ENCODE results near the gene SGSM1.

SGSM1 gene

GRCh38 chr22:24845041-24845898 lies 39.3 kb downstream of the SGSM1 start:
- DNase-seq: peak; percentile 8
- Histone ChIP-seq H3K4ac (ENCODE audit: low read depth in 1 of 2, low read length in 2 of 2) (no peak overlapping the region), H4K91ac (ENCODE audit: low read length) (no peak overlapping the region), H3K4me3 (ENCODE audit: insufficient read depth in 1 of 2, low read depth in 1 of 2, low read length in 2 of 2) (no peak overlapping the region), H2BK15ac (ENCODE audit: low read depth, poor library complexity, severe bottlenecking) (no peak overlapping the region), H2AFZ (ENCODE audit: low read depth, low read length) (no peak overlapping the region), H3K18ac (ENCODE audit: low read depth in 1 of 2, low read length in 2 of 2) (no peak overlapping the region), H3K23ac (ENCODE audit: low read length in 2 of 2) (no peak overlapping the region), H3K4me1 (ENCODE audit: control insufficient read depth, insufficient read depth, low read depth, low read length) (peaks cover 1% of the 10 kb centered on the region), H4K8ac (ENCODE audit: low read length) (no peak overlapping the region), H2BK120ac (ENCODE audit: low read depth, low read length) (no peak overlapping the region), H3K79me1 (replicated peaks; ENCODE audit: low read length, poor library complexity, severe bottlenecking) (no peaks in the 10 kb centered on the region), H3K27me3 (ENCODE audit: control insufficient read depth in 1 of 2, insufficient read depth in 1 of 2, low read length in 2 of 2) (peaks cover 0 to 11% of the 10 kb centered on the region in 2 experiments), H3K9ac (ENCODE audit: low read length) (no peak overlapping the region), H2BK5ac (ENCODE audit: low read depth, low read length, poor library complexity, severe bottlenecking) (no peak overlapping the region), H3K36me3 (ENCODE audit: control insufficient read depth in 1 of 2, insufficient read depth in 2 of 2, low read depth in 1 of 2, low read length in 2 of 2) (no peaks in the 10 kb centered on the region), H3K14ac (ENCODE audit: low read length in 2 of 2) (no peak overlapping the region), H2BK12ac (ENCODE audit: low read length in 2 of 2) (no peak overlapping the region), H3K27ac (ENCODE audit: low read length, poor library complexity, severe bottlenecking) (no peak overlapping the region), H3K4me2 (ENCODE audit: low read length, poor library complexity, severe bottlenecking) (no peak overlapping the region), H2AK5ac (ENCODE audit: low read length, severe bottlenecking) (no peak overlapping the region), H3K9me3 (ENCODE audit: control insufficient read depth, low read length) (no peaks in the 10 kb centered on the region)
- 66% methylated on average over 12 of the region's 13 CpGs for WGBS

DNA sequence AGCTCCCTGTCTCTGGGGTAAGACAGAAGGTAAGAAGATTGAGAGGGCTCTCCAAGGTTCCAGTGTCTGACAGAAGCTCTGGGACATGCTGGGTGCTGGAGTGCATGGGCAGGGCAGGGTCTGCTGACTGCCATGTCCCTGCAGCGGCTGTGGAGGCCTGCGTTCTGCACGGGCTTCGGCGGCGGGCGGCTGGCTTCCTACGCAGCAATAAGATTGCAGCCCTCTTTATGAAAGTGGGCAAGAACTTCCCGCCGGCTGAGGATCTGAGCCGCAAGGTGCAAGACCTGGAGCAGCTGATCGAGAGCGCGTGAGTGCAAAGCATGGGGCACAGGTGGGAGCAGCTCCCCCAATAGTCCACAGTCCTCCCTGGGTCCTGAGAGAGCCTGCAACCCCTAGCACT lies 41.5 kb downstream of the SGSM1 start:
- Histone ChIP-seq H3K4me3 (ENCODE audit: insufficient read depth in 1 of 2, low read depth in 1 of 2, low read length in 2 of 2) (no peak overlapping the region), H2BK12ac (ENCODE audit: low read length in 2 of 2) (no peak overlapping the region), H3K9ac (ENCODE audit: low read length) (no peak overlapping the region), H3K4me1 (ENCODE audit: control insufficient read depth, insufficient read depth, low read depth, low read length) (peaks cover 1% of the 10 kb centered on the region), H3K18ac (ENCODE audit: low read depth in 1 of 2, low read length in 2 of 2) (no peak overlapping the region), H3K36me3 (ENCODE audit: control insufficient read depth in 1 of 2, insufficient read depth in 2 of 2, low read depth in 1 of 2, low read length in 2 of 2) (no peaks in the 10 kb centered on the region), H2BK5ac (ENCODE audit: low read depth, low read length, poor library complexity, severe bottlenecking) (no peak overlapping the region), H3K4me2 (ENCODE audit: low read length, poor library complexity, severe bottlenecking) (no peak overlapping the region), H2AK5ac (ENCODE audit: low read length, severe bottlenecking) (no peak overlapping the region), H4K91ac (ENCODE audit: low read length) (no peak overlapping the region), H2BK15ac (ENCODE audit: low read depth, poor library complexity, severe bottlenecking) (no peak overlapping the region), H3K27me3 (ENCODE audit: control insufficient read depth in 1 of 2, insufficient read depth in 1 of 2, low read length in 2 of 2) (peaks cover 0 to 10% of the 10 kb centered on the region in 2 experiments), H4K8ac (ENCODE audit: low read length) (no peak overlapping the region), H2AFZ (ENCODE audit: low read depth, low read length) (no peak overlapping the region), H3K79me1 (replicated peaks; ENCODE audit: low read length, poor library complexity, severe bottlenecking) (no peaks in the 10 kb centered on the region), H3K4ac (ENCODE audit: low read depth in 1 of 2, low read length in 2 of 2) (no peak overlapping the region), H3K27ac (ENCODE audit: low read length, poor library complexity, severe bottlenecking) (no peak overlapping the region), H2BK120ac (ENCODE audit: low read depth, low read length) (no peak overlapping the region), H3K23ac (ENCODE audit: low read length in 2 of 2) (no peak overlapping the region), H3K14ac (ENCODE audit: low read length in 2 of 2) (no peak overlapping the region), H3K9me3 (ENCODE audit: control insufficient read depth, low read length) (no peaks in the 10 kb centered on the region)
- DNase-seq: no peak
- 95% methylated on average over 14 of the region's 14 CpGs for WGBS

DNA sequence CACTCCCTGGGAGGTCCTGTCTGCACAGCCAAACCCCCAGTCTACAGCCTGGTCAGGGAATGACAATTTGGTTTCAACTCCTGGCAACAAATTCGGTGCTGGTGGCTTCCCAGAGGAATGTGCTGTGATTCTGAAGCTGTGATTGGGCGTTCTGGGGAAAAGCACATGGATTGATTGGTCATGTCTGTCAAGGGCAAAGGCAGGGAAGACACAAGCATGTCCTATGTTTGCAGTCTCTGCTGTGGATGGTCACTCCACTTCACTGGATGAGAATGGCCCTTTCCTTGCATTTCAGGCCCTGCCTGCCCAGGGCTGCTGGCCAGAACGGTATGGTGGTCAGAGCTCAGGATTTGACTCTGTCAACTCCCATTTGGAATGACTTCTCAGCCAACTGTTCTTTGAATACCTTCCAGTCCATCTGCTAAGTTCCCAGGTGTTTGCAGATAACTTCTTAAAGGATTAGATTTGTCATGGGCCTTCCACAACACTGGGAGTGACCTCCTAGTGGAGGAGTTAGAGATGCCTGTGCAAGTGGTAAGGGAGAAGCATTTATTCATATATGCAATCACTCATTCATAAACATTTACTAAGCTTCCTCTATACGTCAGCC lies 42.7 kb downstream of the SGSM1 start:
- H2AFZ ChIP-seq (ENCODE audit: low read depth, low read length): no peak overlapping the region
- no peak overlapping the region for H3K23ac ChIP-seq (ENCODE audit: low read length in 2 of 2)
- no peak overlapping the region for H3K14ac ChIP-seq (ENCODE audit: low read length in 2 of 2)
- H3K18ac ChIP-seq (ENCODE audit: low read depth in 1 of 2, low read length in 2 of 2): no peak overlapping the region
- no peak overlapping the region for H4K91ac ChIP-seq (ENCODE audit: low read length)
- no peak overlapping the region for H3K4me3 ChIP-seq (ENCODE audit: insufficient read depth in 1 of 2, low read depth in 1 of 2, low read length in 2 of 2)
- H3K36me3 ChIP-seq (ENCODE audit: control insufficient read depth in 1 of 2, insufficient read depth in 2 of 2, low read depth in 1 of 2, low read length in 2 of 2): no peaks in the 10 kb centered on the region
- no peak for DNase-seq
- no peak overlapping the region for H2BK12ac ChIP-seq (ENCODE audit: low read length in 2 of 2)
- no peak overlapping the region for H3K4ac ChIP-seq (ENCODE audit: low read depth in 1 of 2, low read length in 2 of 2)
- H2AK5ac ChIP-seq (ENCODE audit: low read length, severe bottlenecking): no peak overlapping the region
- peaks cover 1% of the 10 kb centered on the region for H3K4me1 ChIP-seq (ENCODE audit: control insufficient read depth, insufficient read depth, low read depth, low read length)
- H4K8ac ChIP-seq (ENCODE audit: low read length): no peak overlapping the region
- no peak overlapping the region for H3K4me2 ChIP-seq (ENCODE audit: low read length, poor library complexity, severe bottlenecking)
- H3K9ac ChIP-seq (ENCODE audit: low read length): no peak overlapping the region
- H3K79me1 ChIP-seq (replicated peaks; ENCODE audit: low read length, poor library complexity, severe bottlenecking): no peaks in the 10 kb centered on the region
- H3K27me3 ChIP-seq (ENCODE audit: control insufficient read depth in 1 of 2, insufficient read depth in 1 of 2, low read length in 2 of 2): peaks cover 0 to 3% of the 10 kb centered on the region in 2 experiments
- H2BK5ac ChIP-seq (ENCODE audit: low read depth, low read length, poor library complexity, severe bottlenecking): no peak overlapping the region
- 51% methylated on average over 3 of the region's 4 CpGs for WGBS
- no peak overlapping the region for H2BK15ac ChIP-seq (ENCODE audit: low read depth, poor library complexity, severe bottlenecking)
- no peak overlapping the region for H2BK120ac ChIP-seq (ENCODE audit: low read depth, low read length)
- no peaks in the 10 kb centered on the region for H3K9me3 ChIP-seq (ENCODE audit: control insufficient read depth, low read length)
- no peak overlapping the region for H3K27ac ChIP-seq (ENCODE audit: low read length, poor library complexity, severe bottlenecking)

DNA sequence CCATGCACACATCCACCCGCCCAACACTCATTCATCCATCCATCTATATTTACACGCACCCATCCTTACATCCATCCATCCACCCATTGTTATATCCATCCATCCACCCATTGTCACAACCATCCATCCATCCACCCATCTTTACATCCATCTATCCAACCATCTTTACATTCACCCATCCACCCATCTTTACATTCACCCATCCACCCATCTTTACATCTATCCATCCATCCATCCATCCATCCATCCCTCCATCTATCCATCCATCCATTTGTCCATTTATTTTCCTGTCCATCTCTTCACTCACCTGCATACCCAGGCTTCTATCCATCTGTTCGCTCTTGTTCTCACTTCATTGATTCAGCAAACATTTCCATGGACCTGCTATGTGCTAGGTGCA lies 49.8 kb downstream of the SGSM1 start:
- Histone ChIP-seq H3K27me3 (ENCODE audit: control insufficient read depth in 1 of 2, insufficient read depth in 1 of 2, low read length in 2 of 2) (peaks cover 9 to 10% of the 10 kb centered on the region in 2 experiments), H2AFZ (ENCODE audit: low read depth, low read length) (no peak overlapping the region), H3K18ac (ENCODE audit: low read depth in 1 of 2, low read length in 2 of 2) (no peak overlapping the region), H2AK5ac (ENCODE audit: low read length, severe bottlenecking) (no peak overlapping the region), H3K9me3 (ENCODE audit: control insufficient read depth, low read length) (no peaks in the 10 kb centered on the region), H2BK120ac (ENCODE audit: low read depth, low read length) (no peak overlapping the region), H3K4ac (ENCODE audit: low read depth in 1 of 2, low read length in 2 of 2) (no peak overlapping the region), H4K91ac (ENCODE audit: low read length) (no peak overlapping the region), H3K4me1 (ENCODE audit: control insufficient read depth, insufficient read depth, low read depth, low read length) (no peaks in the 10 kb centered on the region), H3K27ac (ENCODE audit: low read length, poor library complexity, severe bottlenecking) (no peak overlapping the region), H3K14ac (ENCODE audit: low read length in 2 of 2) (no peak overlapping the region), H3K4me3 (ENCODE audit: insufficient read depth in 1 of 2, low read depth in 1 of 2, low read length in 2 of 2) (no peak overlapping the region), H3K79me1 (replicated peaks; ENCODE audit: low read length, poor library complexity, severe bottlenecking) (no peaks in the 10 kb centered on the region), H3K4me2 (ENCODE audit: low read length, poor library complexity, severe bottlenecking) (no peak overlapping the region), H2BK5ac (ENCODE audit: low read depth, low read length, poor library complexity, severe bottlenecking) (no peak overlapping the region), H2BK15ac (ENCODE audit: low read depth, poor library complexity, severe bottlenecking) (no peak overlapping the region), H4K8ac (ENCODE audit: low read length) (no peak overlapping the region), H3K36me3 (ENCODE audit: control insufficient read depth in 1 of 2, insufficient read depth in 2 of 2, low read depth in 1 of 2, low read length in 2 of 2) (no peaks in the 10 kb centered on the region), H2BK12ac (ENCODE audit: low read length in 2 of 2) (no peak overlapping the region), H3K9ac (ENCODE audit: low read length) (no peak overlapping the region), H3K23ac (ENCODE audit: low read length in 2 of 2) (no peak overlapping the region)
- WGBS: 81% methylated on average over 3 of the region's 3 CpGs
- no peak for DNase-seq

Measured in mesenchymal stem cell (in vitro differentiated cells and primary cell).